Measurements from ENCODE around the gene ASPDH.

Gene ASPDH
- long read RNA-seq, donor 1, partial matches to known transcripts, result 0 of 13 reads
- long read RNA-seq, donor 1, other reads (novel, unspliced or antisense), result 8 of 13 reads
- long read RNA-seq, donor 2, partial matches to known transcripts, result 0 of 7 reads
- long read RNA-seq, donor 2, other reads (novel, unspliced or antisense), result 5 of 7 reads
- long read RNA-seq, donor 3, partial matches to known transcripts, result 0 of 1 reads
- long read RNA-seq, donor 3, other reads (novel, unspliced or antisense), result 0 of 1 reads
- long read RNA-seq, donor 4, result 0 reads
- long read RNA-seq, donor 5, transcript ASPDH-202 (7 exons, 1,040 nt), result major isoform, 7 of 7 reads
- long read RNA-seq, donor 5, partial matches to known transcripts, result 0 of 7 reads
- long read RNA-seq, donor 5, other reads (novel, unspliced or antisense), result 0 of 7 reads
- long read RNA-seq, donor 6, partial matches to known transcripts, result 0 of 3 reads
- long read RNA-seq, donor 6, other reads (novel, unspliced or antisense), result 0 of 3 reads
- long read RNA-seq, donor 7, partial matches to known transcripts, result 0 of 2 reads
- long read RNA-seq, donor 7, other reads (novel, unspliced or antisense), result 0 of 2 reads
- long read RNA-seq, donor 8, partial matches to known transcripts, result 0 of 4 reads
- long read RNA-seq, donor 8, other reads (novel, unspliced or antisense), result 0 of 4 reads

GRCh38 chr19:50513746-50514345 lies at the start of gene ASPDH:
ASPDH (minus strand) TSS chr19:50513913; CDS start chr19:50513823, 90 bp downstream.
- peak; percentile 23 for DNase-seq

- no peak for DNase-seq
Observed at GRCh38 chr19:50562996-50563395, 49.3 kb upstream of the ASPDH start.

- no peak for DNase-seq
Observed at GRCh38 chr19:50562329-50562728, 48.6 kb upstream of the ASPDH start.

- DNase-seq, result no peak
Observed at GRCh38 chr19:50559636-50560035, 45.9 kb upstream of the ASPDH start.

DNA sequence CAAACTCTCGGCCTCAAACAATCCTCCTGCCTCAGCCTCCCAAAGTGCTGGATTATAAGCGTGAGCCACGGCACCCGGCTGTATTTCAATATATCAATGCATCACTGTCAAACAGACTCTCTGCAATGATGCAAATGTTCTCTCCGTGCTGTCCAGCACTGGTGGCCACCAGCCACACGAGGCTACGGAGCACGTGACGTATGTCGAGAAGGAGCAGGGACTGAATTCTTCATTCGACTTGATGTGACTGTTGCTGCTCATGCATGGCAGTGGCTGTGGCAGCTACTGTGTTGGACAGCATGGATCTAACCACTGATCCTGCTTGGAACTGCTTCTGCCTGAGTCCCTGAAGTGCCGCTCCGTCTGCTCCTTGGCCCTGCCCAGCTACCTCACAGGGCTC lies 44.7 kb upstream of the ASPDH start:
- no peak for DNase-seq

GRCh38 chr19:50558039-50558438 lies 44.3 kb upstream of the ASPDH start:
- no peak for DNase-seq

- DNase-seq, result peak; percentile 67
Observed at GRCh38 chr19:50557009-50557613, 43.4 kb upstream of the ASPDH start.

DNA sequence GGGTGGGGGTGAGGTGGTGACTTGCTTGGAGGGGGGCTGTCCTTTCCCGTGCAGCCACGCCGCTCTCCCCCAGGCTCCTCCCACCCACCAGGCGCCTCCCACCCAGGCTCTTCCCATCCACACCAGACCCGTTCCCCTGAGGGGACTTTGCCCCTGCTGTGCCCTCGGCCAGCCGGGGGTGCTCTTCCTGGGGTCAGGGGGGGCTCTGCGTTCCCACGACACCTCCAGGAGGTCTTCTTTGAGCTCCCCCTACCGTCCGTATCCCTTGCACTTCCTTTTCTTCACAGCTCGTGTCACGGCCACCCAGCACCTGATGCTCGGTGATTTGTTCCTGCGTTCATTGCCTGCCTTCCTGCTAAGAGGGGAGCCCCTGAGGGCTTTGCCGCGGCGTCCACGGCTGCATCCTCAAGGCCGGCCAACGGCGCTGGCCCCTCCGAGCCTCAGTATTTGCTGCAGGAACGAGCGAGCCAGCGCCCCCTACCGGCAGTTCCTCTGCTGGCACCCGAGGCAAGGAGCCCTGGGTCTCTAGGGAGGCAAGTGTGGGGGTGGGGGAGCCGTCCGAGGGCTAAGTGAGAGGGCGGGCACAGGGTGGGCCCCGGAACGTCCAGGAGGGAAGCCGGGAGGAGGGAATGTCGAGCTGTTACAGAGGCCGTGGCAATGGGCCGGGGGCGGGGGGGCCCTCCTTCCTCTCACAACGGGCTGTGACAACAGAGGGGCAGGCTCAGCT lies 42.7 kb upstream of the ASPDH start:
- peak; percentile 77 for DNase-seq

DNA sequence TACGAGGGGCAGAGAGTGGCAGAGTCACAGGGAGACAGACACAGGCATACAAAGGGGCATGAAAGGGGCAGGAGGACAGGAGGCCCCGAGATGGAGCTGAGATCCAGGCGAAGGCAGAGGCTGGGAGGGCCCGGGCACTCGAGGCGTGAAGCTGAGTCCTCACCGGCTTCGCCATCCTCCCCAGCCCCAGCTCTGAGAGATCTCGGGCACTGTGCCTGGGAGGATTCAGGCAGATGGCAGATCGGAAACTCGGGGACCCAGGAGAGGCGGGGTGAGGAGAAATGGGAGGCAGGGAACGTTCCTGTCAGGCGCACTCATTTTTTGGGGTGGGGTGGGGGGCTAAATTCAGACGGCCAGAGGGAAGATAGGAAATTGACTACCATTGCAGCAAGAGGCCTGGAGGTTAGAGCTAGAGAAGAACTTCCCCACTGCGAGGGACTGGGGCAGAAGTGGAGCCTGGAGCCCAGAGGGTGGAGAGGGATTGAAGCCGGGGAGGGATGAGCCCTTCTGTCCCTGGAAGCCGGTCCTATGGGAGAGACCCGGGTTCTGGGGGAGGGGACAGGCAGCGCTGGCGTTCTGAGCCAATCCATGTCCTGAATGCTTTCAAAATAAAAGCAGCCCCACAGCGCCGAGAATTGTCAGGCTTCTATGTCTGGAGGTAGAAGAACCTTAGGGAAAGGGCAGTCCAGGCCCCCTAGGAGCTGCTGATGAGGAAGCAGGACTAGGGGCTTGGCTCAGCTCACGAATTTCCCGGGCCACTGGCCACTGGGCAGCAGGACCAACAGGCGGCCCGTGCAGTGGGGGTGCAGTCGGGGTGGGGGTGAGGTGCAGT lies 42.0 kb upstream of the ASPDH start:
- DNase-seq, result no peak

DNA sequence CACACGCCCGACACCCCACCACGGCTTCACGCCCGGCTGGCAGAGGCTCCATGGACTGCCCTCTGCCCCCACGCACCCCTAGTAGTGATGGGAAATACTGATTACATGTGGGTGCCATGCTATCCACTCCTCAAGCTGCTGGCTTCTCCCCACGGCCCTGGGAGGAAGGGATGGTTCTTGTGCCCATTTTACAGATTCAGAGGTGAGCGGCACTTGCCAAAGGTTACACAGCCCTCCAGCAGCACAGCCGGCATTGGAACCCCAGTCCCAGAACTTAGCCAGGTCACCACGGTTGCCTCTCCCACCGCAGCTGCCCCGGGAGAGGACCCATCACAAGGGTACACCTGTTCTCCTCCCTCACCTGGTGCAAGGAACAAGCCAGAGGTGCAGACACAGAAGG lies 41.3 kb upstream of the ASPDH start:
- DNase-seq, result no peak

GRCh38 chr19:50554212-50554611 lies 40.5 kb upstream of the ASPDH start:
- no peak for DNase-seq

- no peak for DNase-seq
Observed at GRCh38 chr19:50553134-50553703, 39.5 kb upstream of the ASPDH start.

DNA sequence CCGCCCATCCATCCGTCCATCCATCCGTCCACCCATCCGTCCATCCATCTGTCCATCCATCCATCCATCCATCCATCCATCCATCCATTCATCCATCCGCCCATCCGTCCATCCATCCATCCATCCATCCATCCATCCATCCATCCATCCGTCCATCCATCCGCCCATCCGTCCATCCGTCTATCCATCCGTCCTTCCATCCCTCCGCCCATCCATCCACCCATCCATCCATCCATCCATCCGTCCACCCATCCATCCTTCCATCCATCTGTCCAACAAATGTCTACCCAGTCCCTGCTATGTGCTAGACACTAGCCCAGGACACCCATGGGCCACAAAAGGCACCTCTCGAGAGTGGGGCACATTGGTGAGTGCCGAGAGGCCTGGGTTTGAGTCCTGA lies 38.8 kb upstream of the ASPDH start:
- DNase-seq, result no peak

DNA sequence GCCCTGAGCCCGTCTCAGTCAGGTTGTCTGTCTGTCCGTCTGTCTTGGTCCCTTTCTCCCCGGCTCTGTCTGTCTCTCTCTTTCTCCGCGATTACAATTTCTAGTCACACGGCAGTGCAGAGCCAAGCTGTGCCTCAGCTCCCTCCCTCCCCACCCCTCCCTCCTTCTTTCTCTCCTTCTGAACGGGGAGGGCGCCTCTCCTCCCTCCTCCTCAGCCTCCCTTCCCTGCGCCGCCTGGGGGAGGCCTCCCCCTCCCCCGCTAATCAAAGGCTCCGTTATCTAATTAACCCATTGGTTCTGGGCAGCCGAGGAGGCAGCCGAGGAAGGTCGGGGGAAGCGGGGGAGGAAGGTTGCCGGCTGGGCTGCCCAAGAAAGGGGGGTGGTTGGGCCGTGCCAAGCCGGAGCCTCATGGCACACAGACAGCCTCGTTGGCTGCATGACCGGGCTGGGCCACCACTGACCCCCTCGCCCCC lies 38.0 kb upstream of the ASPDH start:
- DNase-seq, result peak; percentile 69

DNA sequence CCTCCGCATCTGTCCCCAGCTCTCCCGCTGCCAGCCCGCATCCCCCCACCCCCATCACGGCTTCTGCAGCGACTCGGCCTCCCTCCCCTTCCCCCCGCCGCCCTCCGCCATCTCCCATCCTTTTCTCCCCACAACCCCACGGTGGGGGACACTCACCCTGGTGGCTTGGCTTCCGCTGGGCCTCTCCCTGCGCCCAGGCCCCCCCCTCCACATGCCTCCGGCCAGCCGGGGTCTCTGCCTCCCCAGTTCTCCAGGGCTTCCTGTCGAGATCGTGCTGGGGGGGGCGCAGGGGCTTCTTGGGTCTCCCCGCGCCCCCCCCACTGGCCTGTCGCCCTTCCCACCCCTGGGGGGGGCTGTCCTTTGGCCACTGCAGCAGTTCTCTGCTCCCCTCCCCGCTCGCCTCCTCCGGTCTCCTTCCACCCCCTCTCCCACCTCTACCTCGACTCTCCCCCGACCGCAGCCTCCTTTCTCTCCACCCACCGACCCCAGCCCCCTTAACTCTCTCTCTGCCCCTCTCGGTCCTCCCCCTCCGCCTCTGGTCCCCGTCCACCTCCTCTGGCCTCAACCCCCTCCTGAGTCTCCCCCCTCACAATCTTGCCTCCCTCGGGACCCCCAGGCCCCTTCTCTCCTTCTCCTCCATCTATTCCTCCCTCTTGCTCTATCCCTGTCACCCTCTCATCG lies 37.5 kb upstream of the ASPDH start:
- no peak for DNase-seq

DNA sequence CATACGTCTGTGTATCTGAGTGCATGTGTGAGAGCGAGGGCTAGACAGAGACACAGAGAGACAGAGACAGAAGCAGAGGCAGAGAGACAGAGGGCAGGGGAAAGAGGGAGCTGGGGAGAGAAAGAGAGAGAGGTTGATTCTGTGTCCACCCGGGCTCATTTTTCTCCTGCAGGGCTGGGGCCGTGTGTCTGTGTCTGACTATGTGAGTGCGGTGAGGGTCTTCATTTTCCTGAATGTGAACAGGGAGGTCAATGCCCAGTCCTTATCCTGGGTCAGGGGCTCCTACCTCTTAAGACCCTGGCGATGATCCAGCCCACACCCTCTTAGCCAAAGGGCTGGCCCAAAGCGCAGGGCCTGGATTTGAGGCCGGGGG lies 36.9 kb upstream of the ASPDH start:
- DNase-seq, result no peak

DNA sequence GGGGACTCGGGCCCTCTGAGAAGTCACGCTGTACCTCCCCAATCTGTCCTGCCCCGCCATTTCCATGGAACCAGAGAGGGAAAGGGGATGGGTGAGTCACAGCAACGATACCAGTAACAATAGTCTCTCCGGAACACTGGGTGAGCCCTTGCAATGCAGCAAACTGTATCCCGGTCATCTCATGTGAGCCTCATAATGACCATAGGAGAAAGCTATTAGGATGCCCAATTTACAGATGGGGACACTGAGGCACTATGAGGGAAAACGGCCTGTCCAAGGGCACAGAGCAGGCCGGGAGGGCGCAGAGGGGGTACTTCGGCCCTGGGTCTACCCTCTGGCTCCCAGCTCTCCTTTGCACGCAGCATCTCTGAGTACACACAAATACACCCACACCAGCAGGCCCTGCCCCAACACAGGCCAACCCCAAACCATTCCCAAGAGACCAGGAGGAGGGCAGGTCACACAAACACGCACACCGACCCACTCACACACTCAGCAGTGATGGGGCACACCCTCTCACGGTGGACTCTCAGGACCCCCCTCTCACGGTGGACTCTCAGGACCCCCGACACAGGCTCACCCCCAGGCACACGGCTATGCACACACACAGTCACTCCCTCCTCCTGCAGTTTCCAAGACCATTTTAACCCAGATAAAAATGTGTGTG lies 36.3 kb upstream of the ASPDH start:
- no peak for DNase-seq

GRCh38 chr19:50549059-50549926 lies 35.6 kb upstream of the ASPDH start:
- no peak for DNase-seq
